GM12801 (cell line): ENCODE measurements around the gene HEATR1.

Source experiments
- CTCF ChIP-seq: IDR thresholded peaks from one replicate; pipeline ENCODE4 v1.5.1; 2011; ENCODE audit warnings: control low read depth; ENCODE audit not compliant: insufficient read length; ENCODE audit errors: extremely low read depth

HEATR1 gene, protein sequence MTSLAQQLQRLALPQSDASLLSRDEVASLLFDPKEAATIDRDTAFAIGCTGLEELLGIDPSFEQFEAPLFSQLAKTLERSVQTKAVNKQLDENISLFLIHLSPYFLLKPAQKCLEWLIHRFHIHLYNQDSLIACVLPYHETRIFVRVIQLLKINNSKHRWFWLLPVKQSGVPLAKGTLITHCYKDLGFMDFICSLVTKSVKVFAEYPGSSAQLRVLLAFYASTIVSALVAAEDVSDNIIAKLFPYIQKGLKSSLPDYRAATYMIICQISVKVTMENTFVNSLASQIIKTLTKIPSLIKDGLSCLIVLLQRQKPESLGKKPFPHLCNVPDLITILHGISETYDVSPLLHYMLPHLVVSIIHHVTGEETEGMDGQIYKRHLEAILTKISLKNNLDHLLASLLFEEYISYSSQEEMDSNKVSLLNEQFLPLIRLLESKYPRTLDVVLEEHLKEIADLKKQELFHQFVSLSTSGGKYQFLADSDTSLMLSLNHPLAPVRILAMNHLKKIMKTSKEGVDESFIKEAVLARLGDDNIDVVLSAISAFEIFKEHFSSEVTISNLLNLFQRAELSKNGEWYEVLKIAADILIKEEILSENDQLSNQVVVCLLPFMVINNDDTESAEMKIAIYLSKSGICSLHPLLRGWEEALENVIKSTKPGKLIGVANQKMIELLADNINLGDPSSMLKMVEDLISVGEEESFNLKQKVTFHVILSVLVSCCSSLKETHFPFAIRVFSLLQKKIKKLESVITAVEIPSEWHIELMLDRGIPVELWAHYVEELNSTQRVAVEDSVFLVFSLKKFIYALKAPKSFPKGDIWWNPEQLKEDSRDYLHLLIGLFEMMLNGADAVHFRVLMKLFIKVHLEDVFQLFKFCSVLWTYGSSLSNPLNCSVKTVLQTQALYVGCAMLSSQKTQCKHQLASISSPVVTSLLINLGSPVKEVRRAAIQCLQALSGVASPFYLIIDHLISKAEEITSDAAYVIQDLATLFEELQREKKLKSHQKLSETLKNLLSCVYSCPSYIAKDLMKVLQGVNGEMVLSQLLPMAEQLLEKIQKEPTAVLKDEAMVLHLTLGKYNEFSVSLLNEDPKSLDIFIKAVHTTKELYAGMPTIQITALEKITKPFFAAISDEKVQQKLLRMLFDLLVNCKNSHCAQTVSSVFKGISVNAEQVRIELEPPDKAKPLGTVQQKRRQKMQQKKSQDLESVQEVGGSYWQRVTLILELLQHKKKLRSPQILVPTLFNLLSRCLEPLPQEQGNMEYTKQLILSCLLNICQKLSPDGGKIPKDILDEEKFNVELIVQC (N-terminal part only)

GRCh38 chr1:236603991-236604904 lies at the start of gene HEATR1:
TSS of gene HEATR1 (minus strand) at chr1:236604516. CDS start at chr1:236604095, 421 bp downstream.
- no peak for TF ChIP-seq CTCF

DNA sequence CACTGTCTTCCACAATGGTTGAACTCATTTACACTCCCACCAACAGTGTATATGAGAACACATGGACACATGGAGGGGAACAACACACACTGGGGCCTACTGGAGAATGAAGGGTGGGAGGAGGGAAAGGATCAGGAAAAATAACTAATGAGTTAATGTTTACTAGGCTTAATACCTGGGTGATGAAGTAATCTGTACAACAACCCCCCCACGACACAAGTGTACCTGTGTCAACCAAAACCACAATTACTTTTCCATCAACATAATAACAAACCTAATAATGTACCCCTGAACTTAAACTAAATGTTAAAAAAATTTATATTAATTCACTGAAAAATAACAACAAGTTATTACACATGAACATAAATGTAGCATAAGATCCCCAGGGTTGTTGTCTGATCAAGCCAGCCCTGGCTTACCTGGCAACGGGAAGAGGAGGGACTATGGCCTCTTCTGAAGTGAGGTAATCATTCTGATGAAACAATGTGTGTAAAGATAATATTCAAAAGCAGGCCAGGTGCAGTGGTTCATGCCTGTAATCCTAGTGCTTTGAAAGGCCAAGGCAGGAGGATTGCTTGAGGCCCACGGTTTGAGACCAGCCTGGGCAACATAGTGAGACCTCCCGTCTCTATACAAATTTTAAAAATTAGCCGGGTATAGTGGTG lies 40.8 kb upstream of the HEATR1 start:
- no peak for TF ChIP-seq CTCF

DNA sequence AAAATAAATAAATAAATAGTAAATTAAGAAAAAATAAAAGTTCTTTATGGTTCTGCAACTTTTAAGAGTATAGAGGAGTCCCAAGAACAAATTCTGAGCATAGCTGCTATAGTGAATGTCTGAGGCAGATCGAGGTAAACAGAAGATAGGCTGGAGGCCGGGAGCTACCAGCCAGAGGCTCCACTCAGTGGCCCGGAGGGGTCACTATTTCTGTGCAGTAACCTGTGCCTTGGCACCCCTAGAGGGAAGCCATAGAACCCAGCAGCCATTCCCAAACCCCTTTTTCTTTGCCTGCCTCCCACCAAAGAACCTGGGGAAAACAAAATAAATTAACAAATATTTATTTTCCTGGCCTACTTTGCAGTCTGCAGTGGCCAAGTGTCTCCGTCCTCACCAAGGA lies 38.4 kb upstream of the HEATR1 start:
- no peak for TF ChIP-seq CTCF

- no peak for TF ChIP-seq CTCF
These were observed 35.4 kb upstream of the HEATR1 start for GRCh38 chr1:236639686-236640085.

DNA sequence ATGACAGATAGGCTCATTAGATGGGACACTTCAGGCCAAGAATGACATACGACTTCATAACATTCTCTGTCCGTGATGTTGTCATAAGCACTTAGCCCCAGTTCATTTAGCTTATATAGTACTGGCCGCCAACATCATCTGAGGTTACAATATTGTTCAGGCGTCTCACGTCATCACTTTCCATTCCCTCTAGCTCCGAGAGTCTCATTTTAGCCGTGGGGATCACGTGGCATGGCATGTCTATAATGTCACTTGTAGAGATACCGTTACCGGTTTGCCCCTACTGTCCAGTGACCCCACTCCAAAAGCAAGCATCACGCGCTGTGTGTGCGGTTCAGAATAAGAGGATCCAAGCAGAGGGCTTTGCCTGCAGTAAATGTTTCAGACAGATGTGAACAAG lies 34.6 kb upstream of the HEATR1 start:
- TF ChIP-seq CTCF, result no peak

GRCh38 chr1:236636017-236636416 lies 31.7 kb upstream of the HEATR1 start:
- no peak for TF ChIP-seq CTCF
